Measurements from ENCODE around the gene NR4A3. TPM values are rescaled to one million over a fixed set of nuclear protein-coding genes. Genes with fewer than 3 reads are reported as not detected.

The NR4A3 gene
- total RNA-seq, 1 experiment from 2014 or later = 0.86 TPM

GRCh38 chr9:99773468-99774138 is 48.1 kb upstream of the NR4A3 start (continued):
- no peak for TF ChIP-seq REST (IDR thresholded peaks at IDR 0.05; ENCODE audit: low read depth)
- no peak for TF ChIP-seq EGR1 (IDR thresholded peaks at IDR 0.05; ENCODE audit: low read depth)
- no peak for TF ChIP-seq ZNF274 (IDR thresholded peaks at IDR 0.05; ENCODE audit: low read depth, low read length)
- TF ChIP-seq TCF7L2 (IDR thresholded peaks at IDR 0.05; ENCODE audit: borderline replicate concordance, extremely low read depth, insufficient read depth, insufficient read length) = no peak
- TF ChIP-seq SRF (IDR thresholded peaks at IDR 0.05; ENCODE audit: low read depth) = no peak
- TF ChIP-seq EZH2phosphoT487 (IDR thresholded peaks at IDR 0.05; ENCODE audit: borderline replicate concordance) = no peak
- TF ChIP-seq JUND (IDR thresholded peaks at IDR 0.05) = no peak

- Histone ChIP-seq H3K27me3 (ENCODE audit: insufficient read depth, low read length) (no peaks in the 10 kb centered on the region), H4K20me1 (ENCODE audit: insufficient read depth) (no peaks in the 10 kb centered on the region), H3K9me3 (ENCODE audit: control insufficient read depth in 1 of 2, insufficient read depth in 1 of 2, low read depth in 1 of 2, low read length in 2 of 2) (no peaks in the 10 kb centered on the region), H2AFZ (ENCODE audit: low read depth, low read length, poor library complexity, severe bottlenecking) (no peak overlapping the region), H3K27ac (ENCODE audit: low read depth, low read length) (no peak overlapping the region), H3K9ac (ENCODE audit: low read length) (no peak overlapping the region), H3K36me3 (ENCODE audit: control insufficient read depth in 1 of 2, insufficient read depth in 2 of 2, low read length in 2 of 2) (no peaks in the 10 kb centered on the region), H3K4me1 (ENCODE audit: control insufficient read depth in 1 of 2, insufficient read depth in 2 of 2, low read length in 2 of 2) (peaks cover 0 to 12% of the 10 kb centered on the region in 2 experiments; a peak in 2 of 4 replicates), H3K9me2 (ENCODE audit: insufficient read depth) (no peaks in the 10 kb centered on the region), H3K4me3 (replicated peaks in 1 of 2; ENCODE audit: low read depth in 1 of 2, low read length in 2 of 2) (no peak overlapping the region), H3K4me2 (ENCODE audit: low read length) (peak overlapping the region; percentile 17; the same call in 1 of the 2 replicates), H3K79me2 (ENCODE audit: insufficient read depth, low read length) (no peaks in the 10 kb centered on the region)
- ATAC-seq (peak; percentile 71; the same call in 1 of the 2 replicates), DNase-seq (ENCODE audit: low read depth, low spot score) (peak; percentile 49)
- BruUV-seq (replicated peaks) = no TSS peak
- RAD21 ChIA-PET (ENCODE audit: low non-redundant PET in 1 of 2, low total read pairs in 2 of 2, uncharacterized antibody in 2 of 2, unreplicated experiment in 2 of 2) = no interaction called here
- TF ChIP-seq SP1 (IDR thresholded peaks at IDR 0.05; ENCODE audit: low read depth) = peak; percentile 42; the same call in 1 of the 2 replicates
- no peak for TF ChIP-seq SIN3A (IDR thresholded peaks at IDR 0.05; ENCODE audit: low read depth)
- TF ChIP-seq CEBPB (IDR thresholded peaks at IDR 0.05; ENCODE audit: low read depth) = no peak; the same call in 1 of the 2 replicates
- TF ChIP-seq CTCF (IDR thresholded peaks at IDR 0.05 in 2 of 3, conservative IDR thresholded peaks at IDR 0.05 in 1 of 3; ENCODE audit: borderline replicate concordance in 1 of 3, insufficient read depth in 1 of 3, low read depth in 2 of 3, low read length in 2 of 3) = no peak
- TF ChIP-seq MAX (IDR thresholded peaks at IDR 0.05) = no peak
- no peak for TF ChIP-seq YY1 (IDR thresholded peaks at IDR 0.05; ENCODE audit: extremely low read depth, insufficient replicate concordance, low read depth, low read length)
- TF ChIP-seq ATF3 (IDR thresholded peaks at IDR 0.05) = no peak
- TF ChIP-seq JUND (IDR thresholded peaks at IDR 0.05) = peak; percentile 85
- no peak for TF ChIP-seq EZH2 (IDR thresholded peaks at IDR 0.05)
- no peak for TF ChIP-seq ELF1 (IDR thresholded peaks at IDR 0.05; ENCODE audit: borderline replicate concordance, low read depth)
- peak; percentile 84 for TF ChIP-seq FOSL1 (IDR thresholded peaks at IDR 0.05; ENCODE audit: low read depth)
- TF ChIP-seq POLR2AphosphoS5 (IDR thresholded peaks at IDR 0.05; ENCODE audit: low read depth, low read length) = no peak
- no peak for TF ChIP-seq ZNF274 (IDR thresholded peaks at IDR 0.05; ENCODE audit: low read depth, low read length)
- TF ChIP-seq TCF7L2 (IDR thresholded peaks at IDR 0.05; ENCODE audit: borderline replicate concordance, extremely low read depth, insufficient read depth, insufficient read length) = peak; percentile 15
- no peak for TF ChIP-seq EZH2phosphoT487 (IDR thresholded peaks at IDR 0.05; ENCODE audit: borderline replicate concordance)
- peak; percentile 69 for TF ChIP-seq CBX3 (IDR thresholded peaks at IDR 0.05; ENCODE audit: low read depth)
- TF ChIP-seq RAD21 (IDR thresholded peaks at IDR 0.05; ENCODE audit: low read depth) = no peak
- POLR2A ChIA-PET = no interaction called here
- CTCF ChIA-PET = no interaction called here
- intact Hi-C loops (cut with micrococcal nuclease) = no loop called here
Observed at GRCh38 chr9:99778308-99778707, 43.4 kb upstream of the NR4A3 start.

Measured in HCT116 (cell line).